PC-3 (cell line): Measurements from ENCODE around the gene ACSM3.

Source experiments
- CTCF ChIP-seq: fragments of 300-600 bp; sonication (generic); conservative IDR thresholded peaks from 2 replicates; pipeline ENCODE4 v1.5.1; 2017; ENCODE audit warnings: antibody characterized with exemption, low read depth, mild to moderate bottlenecking, low read length
- EZH2 ChIP-seq: fragments of 300-600 bp; sonication (generic); IDR thresholded peaks from one replicate; pipeline ENCODE4 v1.6.1; 2017; ENCODE audit warnings: antibody characterized with exemption, mild to moderate bottlenecking, low read length; ENCODE audit not compliant: unreplicated experiment

GRCh38 chr16:20799599-20799998, 35.8 kb downstream of the ACSM3 start:
- TF ChIP-seq EZH2 (no peak), CTCF (peak; percentile 58)
